OCI-LY1 (cell line): ENCODE results near the gene SCIN.
"Not testable (repeated sequence)": the region's sequence is repeated elsewhere in the genome, so short reads cannot be mapped to it uniquely, and the experiment has no call there.

Experiments
- H2AFZ ChIP-seq: fragments of 200-600 bp; sonication (generic), shearing (Covaris generic); 2 replicates; pipeline ENCODE4 v1.6.0; 2014; ENCODE audit warnings: antibody characterized with exemption, mild to moderate bottlenecking, low read length
- H3F3A ChIP-seq: fragments of 200-600 bp; sonication (generic), shearing (Covaris generic); 2 replicates; pipeline ENCODE4 v1.6.0; 2014; ENCODE audit warnings: mild to moderate bottlenecking, antibody characterized with exemption, low read length, moderate library complexity; ENCODE audit not compliant: insufficient read depth
- H3K27ac ChIP-seq: fragments of 200-600 bp; sonication (generic); 2 replicates; pipeline ENCODE4 v1.5.1; 2014; ENCODE audit warnings: low read length, mixed run types, mild to moderate bottlenecking, low read depth; ENCODE audit not compliant: poor library complexity, severe bottlenecking
- H3K27me3 ChIP-seq: fragments of 200-600 bp; sonication (generic); 2 replicates; pipeline ENCODE4 v1.6.0; 2014; ENCODE audit warnings: antibody characterized with exemption, mild to moderate bottlenecking, low read length, moderate library complexity; ENCODE audit not compliant: insufficient read depth
- H3K36me3 ChIP-seq: fragments of 200-600 bp; sonication (generic); 2 replicates; pipeline ENCODE4 v1.6.1; 2014; ENCODE audit warnings: mild to moderate bottlenecking, antibody characterized with exemption, low read length, moderate library complexity, mixed read lengths; ENCODE audit not compliant: insufficient read depth
- H3K4me1 ChIP-seq: fragments of 200-600 bp; sonication (generic); 2 replicates; pipeline ENCODE4 v1.5.1; 2014; ENCODE audit warnings: mild to moderate bottlenecking, low read length, moderate library complexity; ENCODE audit not compliant: insufficient read depth, severe bottlenecking
- H3K4me2 ChIP-seq: fragments of 200-600 bp; sonication (generic), shearing (Covaris generic); 2 replicates; pipeline ENCODE4 v1.6.1; 2014; ENCODE audit warnings: low read length
- H3K4me3 ChIP-seq: fragments of 200-600 bp; sonication (generic); 2 replicates; pipeline ENCODE4 v1.5.1; 2014; ENCODE audit warnings: low read length, low read depth, mild to moderate bottlenecking, mixed read lengths; ENCODE audit not compliant: poor library complexity, severe bottlenecking
- H3K79me2 ChIP-seq: fragments of 200-600 bp; shearing (Covaris generic); 2 replicates; pipeline ENCODE4 v1.6.1; 2016; ENCODE audit warnings: mixed run types, low read length, mixed read lengths; ENCODE audit not compliant: insufficient read depth
- H3K9ac ChIP-seq: fragments of 200-600 bp; sonication (generic), shearing (Covaris generic); 2 replicates; pipeline ENCODE4 v1.6.1; 2014; ENCODE audit warnings: mild to moderate bottlenecking, low read length, mixed read lengths
- H3K9me2 ChIP-seq: fragments of 200-600 bp; sonication (generic), shearing (Covaris generic); 2 replicates; pipeline ENCODE4 v1.6.1; 2014; ENCODE audit warnings: low read depth, mild to moderate bottlenecking, low read length, mixed read lengths
- H3K9me3 ChIP-seq: fragments of 200-600 bp; shearing (Covaris generic); 2 replicates; pipeline ENCODE4 v1.6.1; 2014; ENCODE audit warnings: low read length, mixed read lengths
- H4K20me1 ChIP-seq: fragments of 200-600 bp; sonication (generic), shearing (Covaris generic); 2 replicates; pipeline ENCODE4 v1.6.0; 2016; ENCODE audit warnings: mild to moderate bottlenecking, low read length; ENCODE audit not compliant: insufficient read depth
- EZH2 ChIP-seq: fragments of 200-600 bp; sonication (generic), shearing (Covaris generic); IDR thresholded peaks from 2 replicates; pipeline ENCODE4 v1.8.0; 2017; ENCODE audit warnings: borderline replicate concordance, mixed run types, mild to moderate bottlenecking, antibody characterized with exemption, low read length, moderate library complexity, mixed read lengths
- TF ChIP-seq, protein P1 (sequence below): fragments of 200-600 bp; sonication (generic), shearing (Covaris generic); IDR thresholded peaks from 2 replicates; pipeline ENCODE4 v1.5.1; 2017; ENCODE audit warnings: mild to moderate bottlenecking, antibody characterized with exemption, low read length, moderate library complexity, mixed read lengths

SCIN gene

DNA sequence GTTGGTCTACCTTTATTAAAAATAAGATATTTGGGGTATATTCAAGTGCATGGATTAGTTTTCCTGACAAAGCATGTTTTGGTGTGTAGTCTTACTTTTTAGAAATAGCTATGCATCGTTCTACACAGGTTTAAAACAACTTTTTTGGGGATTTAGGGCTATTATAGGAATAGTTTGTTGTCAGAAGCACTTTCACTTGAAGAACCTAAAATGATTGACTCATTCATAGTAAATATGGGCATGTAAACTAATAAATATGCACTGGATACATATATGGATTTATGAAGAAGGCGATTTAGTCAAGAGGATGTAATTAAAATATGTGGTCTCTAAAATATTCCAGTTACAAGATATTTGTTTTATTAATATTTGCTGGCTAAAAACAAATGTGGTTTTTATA lies 118.9 kb downstream of the SCIN start:
- Histone ChIP-seq H3K27me3 (no peaks in the 10 kb centered on the region), H2AFZ (no peak overlapping the region), H3K79me2 (no peaks in the 10 kb centered on the region), H4K20me1 (no peaks in the 10 kb centered on the region), H3K9ac (no peak overlapping the region), H3K4me2 (no peak overlapping the region), H3K9me2 (no peaks in the 10 kb centered on the region), H3K4me1 (no peaks in the 10 kb centered on the region), H3K4me3 (no peak overlapping the region), H3F3A (no peaks in the 10 kb centered on the region), H3K27ac (no peak overlapping the region), H3K36me3 (no peaks in the 10 kb centered on the region), H3K9me3 (no peaks in the 10 kb centered on the region)
- no peak for TF ChIP-seq EZH2
- TF ChIP-seq, protein P1, sequence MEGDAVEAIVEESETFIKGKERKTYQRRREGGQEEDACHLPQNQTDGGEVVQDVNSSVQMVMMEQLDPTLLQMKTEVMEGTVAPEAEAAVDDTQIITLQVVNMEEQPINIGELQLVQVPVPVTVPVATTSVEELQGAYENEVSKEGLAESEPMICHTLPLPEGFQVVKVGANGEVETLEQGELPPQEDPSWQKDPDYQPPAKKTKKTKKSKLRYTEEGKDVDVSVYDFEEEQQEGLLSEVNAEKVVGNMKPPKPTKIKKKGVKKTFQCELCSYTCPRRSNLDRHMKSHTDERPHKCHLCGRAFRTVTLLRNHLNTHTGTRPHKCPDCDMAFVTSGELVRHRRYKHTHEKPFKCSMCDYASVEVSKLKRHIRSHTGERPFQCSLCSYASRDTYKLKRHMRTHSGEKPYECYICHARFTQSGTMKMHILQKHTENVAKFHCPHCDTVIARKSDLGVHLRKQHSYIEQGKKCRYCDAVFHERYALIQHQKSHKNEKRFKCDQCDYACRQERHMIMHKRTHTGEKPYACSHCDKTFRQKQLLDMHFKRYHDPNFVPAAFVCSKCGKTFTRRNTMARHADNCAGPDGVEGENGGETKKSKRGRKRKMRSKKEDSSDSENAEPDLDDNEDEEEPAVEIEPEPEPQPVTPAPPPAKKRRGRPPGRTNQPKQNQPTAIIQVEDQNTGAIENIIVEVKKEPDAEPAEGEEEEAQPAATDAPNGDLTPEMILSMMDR: no peak

DNA sequence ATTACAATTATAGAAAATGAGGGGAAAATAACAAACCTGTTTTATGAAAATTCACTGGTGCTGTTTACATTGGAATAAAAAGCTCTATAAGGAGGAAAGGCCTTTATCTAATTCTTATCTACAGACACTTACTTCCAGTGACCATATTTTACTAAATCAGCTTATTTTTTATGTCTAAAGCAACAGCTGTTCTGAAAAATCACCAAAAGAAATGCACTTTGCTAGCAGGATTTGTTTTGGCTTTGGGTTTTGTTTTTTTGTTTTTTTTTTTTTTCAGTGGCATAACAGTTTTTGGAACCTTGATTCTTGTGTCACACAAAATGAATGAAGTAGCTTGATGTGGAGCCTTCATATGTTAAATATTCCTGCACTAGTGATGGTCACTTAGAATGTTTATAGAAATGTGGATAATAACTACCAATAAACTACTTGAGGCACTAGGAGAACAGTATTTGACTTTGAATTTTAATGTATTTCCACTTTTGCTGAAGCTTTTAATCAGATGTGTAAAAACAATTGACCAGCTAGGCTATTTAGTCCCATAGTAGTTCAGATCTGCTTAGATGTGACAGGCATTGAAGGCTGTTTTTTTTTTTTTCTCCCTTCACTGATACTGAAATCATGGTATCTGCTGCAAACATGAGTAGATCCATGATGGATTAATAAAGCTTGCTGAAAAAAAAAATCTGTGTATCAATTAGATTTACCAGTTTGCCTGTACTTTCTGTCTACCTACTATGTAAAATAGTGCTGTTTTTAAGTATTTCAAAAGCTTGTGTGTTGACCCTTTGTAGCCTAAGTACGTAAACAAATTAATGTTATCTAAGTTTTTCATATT lies 119.7 kb downstream of the SCIN start:
- no peak overlapping the region for H3K27ac ChIP-seq
- no peaks in the 10 kb centered on the region for H3F3A ChIP-seq
- no peak overlapping the region for H3K9ac ChIP-seq
- no peaks in the 10 kb centered on the region for H4K20me1 ChIP-seq
- H3K4me3 ChIP-seq: no peak overlapping the region
- H3K27me3 ChIP-seq: no peaks in the 10 kb centered on the region
- no peaks in the 10 kb centered on the region for H3K9me2 ChIP-seq
- no peaks in the 10 kb centered on the region for H3K36me3 ChIP-seq
- TF ChIP-seq EZH2: no peak
- TF ChIP-seq, protein P1: no peak
- H3K79me2 ChIP-seq: no peaks in the 10 kb centered on the region
- H3K9me3 ChIP-seq: no peaks in the 10 kb centered on the region
- no peaks in the 10 kb centered on the region for H3K4me1 ChIP-seq
- no peak overlapping the region for H2AFZ ChIP-seq
- H3K4me2 ChIP-seq: no peak overlapping the region

DNA sequence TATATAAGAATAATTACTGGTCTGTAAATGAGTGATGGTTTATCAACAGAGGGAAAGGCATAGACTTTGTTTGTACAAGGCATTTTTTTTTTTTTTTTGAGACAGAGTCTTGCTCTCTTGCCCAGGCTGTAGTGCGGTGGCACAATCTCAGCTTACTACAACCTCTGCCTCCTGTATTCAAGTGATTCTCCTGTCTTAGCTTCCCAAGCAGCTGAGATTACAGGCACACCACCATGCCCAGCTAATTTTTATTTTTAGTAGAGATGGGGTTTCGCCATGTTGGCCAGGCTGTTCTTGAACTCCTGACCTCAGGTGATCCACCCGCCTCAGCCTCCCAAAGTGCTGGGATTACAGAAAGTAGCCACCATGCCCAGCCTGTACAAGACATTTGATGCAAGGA lies 120.9 kb downstream of the SCIN start:
- H3K9me2 ChIP-seq, H3K36me3 ChIP-seq, H4K20me1 ChIP-seq, H3F3A ChIP-seq, H3K9me3 ChIP-seq, H2AFZ ChIP-seq, H3K9ac ChIP-seq, H3K4me2 ChIP-seq, H3K4me3 ChIP-seq, H3K27me3 ChIP-seq, H3K79me2 ChIP-seq, H3K27ac ChIP-seq, H3K4me1 ChIP-seq: not testable (repeated sequence)

DNA sequence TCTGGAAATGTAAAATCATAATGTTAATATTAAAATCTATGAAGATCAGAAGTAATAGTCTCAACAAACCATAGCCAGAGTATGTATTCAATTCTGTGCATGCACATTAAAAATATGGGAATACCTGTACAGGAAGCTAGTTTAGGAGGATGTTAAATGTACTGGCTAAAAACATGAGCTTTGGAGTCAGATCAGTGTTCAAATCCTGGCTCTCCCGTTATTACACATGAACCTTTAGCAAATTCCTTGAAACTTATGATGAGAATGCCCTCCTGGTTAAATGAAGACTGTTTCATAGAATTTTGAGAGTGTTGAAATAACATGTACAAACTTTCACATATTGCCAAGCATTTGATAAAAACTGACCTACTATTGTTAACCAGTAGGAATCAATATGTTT lies 121.5 kb downstream of the SCIN start:
- Histone ChIP-seq H2AFZ (no peak overlapping the region), H3K9me2 (no peaks in the 10 kb centered on the region), H3K4me1 (no peaks in the 10 kb centered on the region), H3K79me2 (no peaks in the 10 kb centered on the region), H3K9me3 (no peaks in the 10 kb centered on the region), H3K9ac (no peak overlapping the region), H4K20me1 (no peaks in the 10 kb centered on the region), H3K27ac (no peak overlapping the region), H3K4me2 (no peak overlapping the region), H3K36me3 (no peaks in the 10 kb centered on the region), H3K27me3 (no peaks in the 10 kb centered on the region), H3K4me3 (no peak overlapping the region), H3F3A (no peaks in the 10 kb centered on the region)
- no peak for TF ChIP-seq EZH2
- TF ChIP-seq, protein P1: no peak
